Mesenchymal stem cell (in vitro differentiated cells and primary cell): Measurements from ENCODE around the gene NFATC1.

Experiments
- DNase-seq: peaks from one replicate; pipeline ENCODE4 v3.0.0-alpha.2; 2013
- H2AFZ ChIP-seq: one replicate; pipeline ENCODE4 v1.6.1; 2013; ENCODE audit warnings: low read depth, mild to moderate bottlenecking, control low read depth, inconsistent platforms, low read length, moderate library complexity
- H2AK5ac ChIP-seq: 2 replicates; pipeline ENCODE4 v1.6.1; 2013; ENCODE audit warnings: low read length, moderate library complexity, mild to moderate bottlenecking, inconsistent platforms; ENCODE audit not compliant: severe bottlenecking
- H2BK120ac ChIP-seq: one replicate; pipeline ENCODE4 v1.6.1; 2013; ENCODE audit warnings: low read depth, mild to moderate bottlenecking, inconsistent platforms, low read length, moderate library complexity
- H2BK12ac ChIP-seq, 2 experiments: one replicate each; pipeline ENCODE4 v1.6.1; 2013; ENCODE audit warnings: inconsistent platforms in 2 of 2, low read length in 2 of 2, mild to moderate bottlenecking in 2 of 2, moderate library complexity in 2 of 2, control low read depth in 1 of 2
- H2BK15ac ChIP-seq: one replicate; pipeline ENCODE4 v1.6.1; 2013; ENCODE audit warnings: mild to moderate bottlenecking, low read depth, inconsistent platforms; ENCODE audit not compliant: poor library complexity, severe bottlenecking
- H2BK5ac ChIP-seq: 2 replicates; pipeline ENCODE4 v1.6.1; 2013; ENCODE audit warnings: low read depth, mild to moderate bottlenecking, low read length, control low read depth, inconsistent platforms; ENCODE audit not compliant: poor library complexity, severe bottlenecking
- H3K14ac ChIP-seq, 2 experiments: one replicate each; pipeline ENCODE4 v1.6.1; 2013; ENCODE audit warnings: inconsistent platforms in 2 of 2, low read length in 2 of 2, control low read depth in 1 of 2, mild to moderate bottlenecking in 1 of 2, moderate library complexity in 1 of 2
- H3K18ac ChIP-seq, 2 experiments: one replicate each; pipeline ENCODE4 v1.6.1; 2013; ENCODE audit warnings: inconsistent platforms in 2 of 2, low read length in 2 of 2, control low read depth in 1 of 2, low read depth in 1 of 2, mild to moderate bottlenecking in 1 of 2
- H3K23ac ChIP-seq, 2 experiments: one replicate each; pipeline ENCODE4 v1.6.1; 2013; ENCODE audit warnings: inconsistent platforms in 2 of 2, low read length in 2 of 2, mild to moderate bottlenecking in 2 of 2, moderate library complexity in 2 of 2, control low read depth in 1 of 2
- H3K27ac ChIP-seq: 2 replicates; pipeline ENCODE4 v1.5.1; 2013; ENCODE audit warnings: mild to moderate bottlenecking, moderate library complexity, low read length, control low read depth, inconsistent platforms; ENCODE audit not compliant: poor library complexity, severe bottlenecking
- H3K27me3 ChIP-seq, 2 experiments: 2 replicates each; pipeline versions ENCODE4 v1.6.1 to v1.7.0; 2013; ENCODE audit warnings: low read length in 2 of 2, mild to moderate bottlenecking in 2 of 2, moderate library complexity in 2 of 2, control low read depth in 1 of 2, inconsistent platforms in 1 of 2; ENCODE audit not compliant: control insufficient read depth in 1 of 2, insufficient read depth in 1 of 2
- H3K36me3 ChIP-seq, 2 experiments: 2 replicates each; pipeline versions ENCODE4 v1.6.1 to v1.7.0; 2013; ENCODE audit warnings: low read length in 2 of 2, control low read depth in 1 of 2, inconsistent platforms in 1 of 2, low read depth in 1 of 2, mild to moderate bottlenecking in 1 of 2; ENCODE audit not compliant: insufficient read depth in 2 of 2, control insufficient read depth in 1 of 2
- H3K4ac ChIP-seq, 2 experiments: one replicate each; pipeline ENCODE4 v1.6.1; 2013; ENCODE audit warnings: inconsistent platforms in 2 of 2, low read length in 2 of 2, mild to moderate bottlenecking in 2 of 2, moderate library complexity in 2 of 2, control low read depth in 1 of 2, low read depth in 1 of 2
- H3K4me1 ChIP-seq: 2 replicates; pipeline ENCODE4 v1.6.1; 2013; ENCODE audit warnings: low read depth, low read length, control low read depth; ENCODE audit not compliant: control insufficient read depth, insufficient read depth
- H3K4me2 ChIP-seq: 2 replicates; pipeline ENCODE4 v1.6.1; 2013; ENCODE audit warnings: low read length, mild to moderate bottlenecking, inconsistent platforms; ENCODE audit not compliant: poor library complexity, severe bottlenecking
- H3K4me3 ChIP-seq, 2 experiments: 2 replicates each; pipeline versions ENCODE4 v1.5.1 to v1.7.0; 2013; ENCODE audit warnings: low read length in 2 of 2, mild to moderate bottlenecking in 2 of 2, control low read depth in 1 of 2, low read depth in 1 of 2; ENCODE audit not compliant: insufficient read depth in 1 of 2
- H3K79me1 ChIP-seq: replicated peaks from 2 replicates; pipeline ENCODE4 v1.6.1; 2013; ENCODE audit warnings: mild to moderate bottlenecking, control low read depth, low read length, inconsistent platforms; ENCODE audit not compliant: poor library complexity, severe bottlenecking
- H3K9ac ChIP-seq: 2 replicates; pipeline ENCODE4 v1.7.0; 2013; ENCODE audit warnings: mild to moderate bottlenecking, low read length, moderate library complexity
- H3K9me3 ChIP-seq: 2 replicates; pipeline ENCODE4 v1.7.0; 2013; ENCODE audit warnings: mild to moderate bottlenecking, low read length; ENCODE audit not compliant: control insufficient read depth
- H4K8ac ChIP-seq: one replicate; pipeline ENCODE4 v1.6.1; 2013; ENCODE audit warnings: inconsistent platforms, mild to moderate bottlenecking, low read length, moderate library complexity
- H4K91ac ChIP-seq: one replicate; pipeline ENCODE4 v1.6.1; 2013; ENCODE audit warnings: mild to moderate bottlenecking, low read length, inconsistent platforms
- WGBS: methylation state at CpG from one replicate; pipeline ENCODE4 v1.1.7; 2013; ENCODE audit warnings: mixed read lengths; 5-methylcytosine and 5-hydroxymethylcytosine counted together

NFATC1 gene

DNA sequence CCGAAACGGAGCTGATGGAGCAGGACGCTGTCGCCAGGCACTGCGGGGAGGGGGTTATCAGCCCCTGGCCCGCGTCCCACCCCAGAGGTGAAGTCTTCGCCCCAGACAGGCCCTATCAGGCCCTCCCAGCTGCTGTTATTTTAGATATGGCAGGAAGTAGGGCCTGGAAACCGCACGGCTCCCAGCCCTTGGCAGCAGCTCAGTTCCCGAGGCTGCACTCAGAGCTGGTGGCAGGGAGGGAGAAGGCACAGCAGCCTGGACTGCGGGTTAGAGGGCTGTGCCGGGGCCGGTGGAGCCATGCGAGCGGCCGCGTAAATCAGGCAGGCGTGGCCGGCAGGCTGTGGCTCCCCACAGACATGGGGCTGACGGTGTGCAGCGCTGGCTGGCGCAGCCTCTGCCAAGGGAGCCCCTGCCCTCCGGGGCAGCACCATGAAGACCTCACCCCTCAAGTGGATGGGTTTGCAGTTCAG lies 111.4 kb downstream of the NFATC1 start:
- Histone ChIP-seq H3K27me3 (peaks cover 10 to 36% of the 10 kb centered on the region in 2 experiments), H2BK15ac (no peak overlapping the region), H3K36me3 (no peaks in the 10 kb centered on the region), H3K9me3 (no peaks in the 10 kb centered on the region), H3K4me2 (no peak overlapping the region), H3K4me1 (peaks cover 12% of the 10 kb centered on the region), H3K27ac (no peak overlapping the region), H2AK5ac (no peak overlapping the region), H4K8ac (peak overlapping the region; percentile 75), H3K79me1 (no peaks in the 10 kb centered on the region), H2BK12ac (no peak overlapping the region), H3K4ac (peak overlapping the region in 1 of 2 experiments; percentile 74), H3K23ac (no peak overlapping the region), H4K91ac (peak overlapping the region; percentile 36), H2AFZ (no peak overlapping the region), H3K4me3 (peak overlapping the region in 1 of 2 experiments; percentile 74), H2BK120ac (no peak overlapping the region), H3K18ac (peak overlapping the region in 1 of 2 experiments; percentile 30), H3K14ac (peak overlapping the region in 1 of 2 experiments; percentile 13), H3K9ac (peak overlapping the region; percentile 82), H2BK5ac (no peak overlapping the region)
- DNase-seq, result no peak
- WGBS, result 86% methylated on average over 24 of the region's 24 CpGs

DNA sequence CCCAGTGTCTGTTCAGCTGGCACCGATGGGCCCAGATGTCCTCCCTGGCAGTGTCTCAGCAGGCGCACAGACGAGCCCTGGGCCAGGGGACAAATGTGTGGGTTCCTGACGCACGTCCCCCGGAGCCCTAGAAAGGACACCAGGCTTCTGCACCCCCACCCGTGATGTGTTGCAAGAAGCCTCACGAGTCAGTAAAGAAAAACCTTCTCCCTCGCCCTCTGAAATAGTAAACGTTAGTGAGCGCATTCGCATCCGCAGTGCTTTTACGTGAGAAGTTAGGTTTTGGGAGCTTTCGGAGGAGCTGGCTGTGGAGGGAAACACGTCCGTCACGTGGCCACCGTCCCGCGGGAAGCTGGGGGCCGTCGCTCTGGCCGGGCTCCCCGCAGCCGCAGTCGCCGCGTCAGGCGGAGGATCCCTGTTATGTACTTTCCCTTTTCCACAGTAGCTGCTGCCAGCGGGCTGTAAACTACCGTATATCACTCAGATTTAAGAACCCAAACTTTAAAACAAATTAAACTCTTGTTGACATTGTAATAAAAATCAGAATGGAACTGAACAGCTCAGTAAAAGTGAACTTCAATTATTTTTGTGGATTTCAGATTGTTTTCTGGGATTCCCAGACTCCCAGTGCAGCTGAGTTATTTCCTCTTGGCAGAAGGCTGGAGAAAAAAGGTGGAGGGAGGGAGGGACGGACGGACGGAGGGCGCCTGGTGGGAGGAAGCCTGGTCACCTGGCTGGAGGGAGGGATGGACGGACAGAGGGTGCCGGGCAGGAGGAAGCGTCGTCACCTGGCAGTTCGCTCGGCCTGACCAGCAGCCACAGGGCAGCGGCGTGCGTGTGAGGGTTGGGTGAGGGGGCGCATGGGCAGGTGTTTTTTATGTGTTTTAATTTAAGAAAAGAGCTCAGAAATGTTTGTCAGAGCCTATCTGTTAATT lies 112.1 kb downstream of the NFATC1 start:
- H4K8ac ChIP-seq, result no peak overlapping the region
- H3K4me3 ChIP-seq, result peak overlapping the region in 1 of 2 experiments; percentile 74
- H3K23ac ChIP-seq, result no peak overlapping the region
- H3K79me1 ChIP-seq, result no peaks in the 10 kb centered on the region
- no peak overlapping the region for H3K18ac ChIP-seq
- H3K4me1 ChIP-seq, result peaks cover 12% of the 10 kb centered on the region
- no peak overlapping the region for H3K27ac ChIP-seq
- H2BK120ac ChIP-seq, result no peak overlapping the region
- 84% methylated on average over 43 of the region's 46 CpGs for WGBS
- H2BK15ac ChIP-seq, result no peak overlapping the region
- H3K9me3 ChIP-seq, result no peaks in the 10 kb centered on the region
- H3K9ac ChIP-seq, result peak overlapping the region; percentile 82
- H3K4ac ChIP-seq, result peak overlapping the region in 1 of 2 experiments; percentile 74
- no peak for DNase-seq
- no peak overlapping the region for H3K4me2 ChIP-seq
- no peak overlapping the region for H2BK12ac ChIP-seq
- H2AK5ac ChIP-seq, result no peak overlapping the region
- no peak overlapping the region for H2AFZ ChIP-seq
- peaks cover 0 to 3% of the 10 kb centered on the region in 2 experiments for H3K36me3 ChIP-seq
- H3K27me3 ChIP-seq, result peaks cover 8 to 34% of the 10 kb centered on the region in 2 experiments
- no peak overlapping the region for H4K91ac ChIP-seq
- peak overlapping the region in 1 of 2 experiments; percentile 13 for H3K14ac ChIP-seq
- H2BK5ac ChIP-seq, result no peak overlapping the region

DNA sequence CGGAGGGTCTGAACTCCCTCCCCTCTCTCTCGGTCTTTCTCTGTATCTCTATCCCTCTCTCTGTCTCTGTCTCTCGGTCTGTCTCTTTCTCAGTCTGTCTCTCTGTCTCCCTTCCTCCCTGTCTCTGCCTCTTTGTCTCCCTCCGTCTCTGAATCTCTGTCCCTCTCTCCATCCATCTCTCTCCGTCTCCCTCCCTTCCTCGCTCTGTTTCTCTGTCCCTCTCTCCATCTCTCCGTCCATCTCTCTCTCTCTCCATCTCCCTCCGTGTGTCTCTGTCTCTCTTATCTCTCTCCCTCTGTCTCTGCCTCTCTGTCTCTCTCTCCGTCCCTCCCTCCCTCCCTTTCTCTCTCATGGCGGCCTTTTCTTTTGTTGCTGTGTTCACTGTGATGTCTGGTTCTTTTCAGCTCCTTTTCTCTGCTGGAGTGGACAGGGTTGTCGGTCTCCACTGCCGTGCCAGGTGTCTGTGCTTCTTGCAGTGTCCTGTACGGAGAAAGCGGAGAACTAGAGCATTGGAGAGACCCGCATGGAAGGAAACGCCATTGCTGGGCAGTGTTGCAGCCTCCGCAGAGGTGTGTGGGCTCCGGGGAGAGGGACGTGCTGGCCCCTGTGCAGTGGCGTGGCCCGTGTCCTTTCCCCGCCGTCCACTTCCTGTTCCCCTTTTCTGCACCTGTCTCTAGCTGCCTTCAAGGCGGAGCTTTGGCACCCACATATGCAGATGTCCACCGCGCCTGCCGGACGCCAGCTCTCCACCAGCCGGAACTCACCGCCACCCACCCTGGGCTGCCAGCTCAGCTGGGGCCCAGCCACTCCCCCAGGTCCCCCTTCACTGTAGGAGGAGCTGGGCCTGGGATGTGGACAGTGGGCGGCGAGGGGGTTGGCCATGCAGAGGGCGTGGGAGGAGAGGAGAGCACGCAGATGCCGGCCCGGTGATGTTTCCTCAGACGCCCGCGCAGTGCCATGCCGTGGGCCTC lies 113.1 kb downstream of the NFATC1 start:
- Histone ChIP-seq H4K8ac (no peak overlapping the region), H3K4me1 (peaks cover 12% of the 10 kb centered on the region), H2BK12ac (no peak overlapping the region), H3K36me3 (peaks cover 0 to 3% of the 10 kb centered on the region in 2 experiments), H3K9me3 (no peaks in the 10 kb centered on the region), H3K4ac (no peak overlapping the region), H3K9ac (peak overlapping the region; percentile 82), H2BK120ac (no peak overlapping the region), H3K27ac (no peak overlapping the region), H2BK5ac (no peak overlapping the region), H2AFZ (no peak overlapping the region), H3K23ac (no peak overlapping the region), H3K4me2 (no peak overlapping the region), H3K27me3 (peaks cover 3 to 27% of the 10 kb centered on the region in 2 experiments), H2AK5ac (no peak overlapping the region), H2BK15ac (no peak overlapping the region), H3K18ac (no peak overlapping the region), H4K91ac (no peak overlapping the region), H3K4me3 (peak overlapping the region in 1 of 2 experiments; percentile 74), H3K79me1 (no peaks in the 10 kb centered on the region), H3K14ac (no peak overlapping the region)
- no peak for DNase-seq
- 90% methylated on average over 34 of the region's 40 CpGs for WGBS
